GOT3 (cell line): ENCODE data around the gene FAM13A.
"Not testable (repeated sequence)": the region's sequence is repeated elsewhere in the genome, so short reads cannot be mapped to it uniquely, and the experiment has no call there.

Experiments
- DNase-seq: peaks from one replicate; lab custom pipeline; 2025; ENCODE audit warnings: mixed read lengths; lab: John Stamatoyannopoulos, UW

The FAM13A gene

DNA sequence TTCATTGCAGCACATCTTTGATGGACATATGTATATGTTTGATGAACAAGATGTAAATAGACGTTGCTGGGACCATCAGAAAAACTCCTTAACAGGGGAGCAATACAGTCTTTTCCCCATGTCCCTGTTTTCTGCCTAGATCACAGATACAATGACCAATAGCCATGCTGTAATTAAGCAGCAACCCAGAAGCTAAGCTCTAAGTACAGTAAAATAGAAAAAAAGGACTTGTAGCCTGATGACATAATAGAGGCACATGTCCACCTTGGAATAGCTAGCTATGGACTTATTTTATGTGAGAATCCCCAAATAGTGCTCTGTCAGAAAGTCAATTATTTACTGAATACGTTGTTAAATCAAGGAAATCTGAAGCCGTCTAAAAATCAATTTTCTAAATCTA is 14.9 kb downstream of the FAM13A start:
- no peak for DNase-seq

DNA sequence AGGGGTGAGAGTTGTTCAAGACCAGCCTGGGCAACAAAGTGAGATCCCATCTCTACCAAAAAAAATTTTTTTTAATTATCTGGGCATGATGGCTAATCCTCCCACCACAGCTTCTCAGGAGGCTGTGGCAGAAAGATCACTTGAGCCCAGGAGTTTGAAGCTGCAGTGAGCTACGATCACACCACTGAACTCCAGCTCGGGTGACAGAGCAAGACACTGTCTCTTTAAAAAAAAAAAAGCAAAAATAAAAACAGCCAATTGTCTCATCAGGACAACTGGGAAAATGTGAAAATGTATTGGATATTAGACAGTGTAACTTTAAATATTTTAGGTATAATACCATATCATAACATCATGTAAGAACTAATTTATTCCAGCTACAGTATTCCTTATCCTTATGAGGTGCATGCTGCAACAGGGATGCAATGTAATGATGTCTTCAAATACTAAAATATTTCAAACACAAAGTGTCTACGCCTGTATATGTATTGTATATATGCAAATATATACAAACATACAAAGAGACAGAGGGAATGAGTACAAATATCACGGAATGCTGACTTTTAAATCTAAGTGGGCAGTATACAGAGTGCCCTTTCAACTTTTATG is 17.2 kb downstream of the FAM13A start:
- DNase-seq, result no peak

DNA sequence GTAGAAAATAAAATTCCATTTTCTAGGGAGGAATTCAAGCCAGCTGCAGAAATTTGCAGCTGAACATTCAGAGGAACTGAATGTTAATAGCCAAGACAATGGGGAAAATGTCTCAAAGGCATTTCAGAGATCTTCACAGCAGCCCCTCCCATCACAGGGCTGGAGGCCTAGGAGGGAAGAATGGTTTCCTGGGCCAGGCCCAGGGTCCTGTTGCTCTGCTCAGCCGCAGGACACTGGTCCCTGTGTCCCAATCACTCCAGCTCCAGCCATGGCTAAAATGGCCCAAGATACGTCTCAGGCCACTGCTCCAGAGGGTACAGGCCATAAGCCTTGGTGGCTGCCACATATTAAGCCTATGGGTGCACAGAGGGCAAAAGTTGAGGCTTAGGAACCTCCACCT is 20.4 kb downstream of the FAM13A start:
- no peak for DNase-seq

DNA sequence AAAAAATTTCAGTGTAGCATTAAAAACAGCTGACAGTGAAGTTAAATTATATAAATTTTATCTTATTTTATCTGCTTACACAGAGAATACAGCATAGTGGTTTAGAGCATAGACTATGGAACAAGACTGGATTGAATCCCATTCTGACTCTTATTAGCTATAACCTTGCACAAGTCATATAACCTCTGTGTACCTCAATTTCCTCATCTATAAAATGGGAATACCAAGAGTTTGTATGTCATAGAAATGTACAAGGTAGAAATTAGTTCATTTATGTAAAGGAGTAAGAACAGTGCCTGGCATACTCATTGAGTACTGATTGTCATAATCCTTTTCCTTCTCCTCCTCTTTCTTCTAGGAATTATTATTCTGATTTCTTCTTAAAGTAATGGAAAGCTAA is 25.7 kb downstream of the FAM13A start:
- DNase-seq, result no peak

DNA sequence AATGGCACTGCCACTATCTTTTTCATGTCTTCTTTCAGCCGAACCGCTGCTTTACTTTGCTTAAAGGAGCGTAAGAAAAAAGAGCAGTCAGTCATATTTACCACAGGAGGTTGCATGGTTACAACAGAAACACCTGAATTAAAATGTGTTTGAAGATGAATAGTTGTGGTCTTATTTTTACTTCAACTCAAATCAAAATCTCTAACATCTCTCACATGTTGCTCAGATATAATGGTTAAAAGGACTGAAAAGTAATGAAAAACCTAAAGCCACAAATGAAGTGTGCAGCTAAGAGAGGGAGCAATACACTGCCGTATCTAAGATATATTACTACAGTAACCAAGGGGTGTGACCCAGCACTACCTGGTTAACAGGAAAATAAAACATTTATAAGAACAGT is 27.4 kb downstream of the FAM13A start:
- DNase-seq, result no peak

DNA sequence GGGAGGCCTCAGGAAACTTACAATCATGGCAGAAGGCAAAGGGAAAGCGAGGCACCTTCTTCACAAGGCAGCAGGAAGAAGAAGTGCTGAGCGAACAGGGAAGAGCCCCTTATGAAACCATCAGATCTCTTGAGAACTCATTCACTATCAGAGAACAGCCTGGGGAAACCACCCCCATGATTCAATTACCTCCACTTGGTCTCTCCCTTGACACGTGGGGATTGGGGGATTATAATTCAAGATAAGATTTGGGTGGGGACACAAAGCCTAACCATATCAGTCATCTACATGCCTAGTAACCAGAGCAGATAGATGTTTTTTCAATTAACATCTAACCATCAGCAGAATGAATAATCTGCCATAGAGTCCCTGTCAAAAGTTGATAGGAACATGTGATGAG is 30.4 kb downstream of the FAM13A start:
- DNase-seq, result no peak

DNA sequence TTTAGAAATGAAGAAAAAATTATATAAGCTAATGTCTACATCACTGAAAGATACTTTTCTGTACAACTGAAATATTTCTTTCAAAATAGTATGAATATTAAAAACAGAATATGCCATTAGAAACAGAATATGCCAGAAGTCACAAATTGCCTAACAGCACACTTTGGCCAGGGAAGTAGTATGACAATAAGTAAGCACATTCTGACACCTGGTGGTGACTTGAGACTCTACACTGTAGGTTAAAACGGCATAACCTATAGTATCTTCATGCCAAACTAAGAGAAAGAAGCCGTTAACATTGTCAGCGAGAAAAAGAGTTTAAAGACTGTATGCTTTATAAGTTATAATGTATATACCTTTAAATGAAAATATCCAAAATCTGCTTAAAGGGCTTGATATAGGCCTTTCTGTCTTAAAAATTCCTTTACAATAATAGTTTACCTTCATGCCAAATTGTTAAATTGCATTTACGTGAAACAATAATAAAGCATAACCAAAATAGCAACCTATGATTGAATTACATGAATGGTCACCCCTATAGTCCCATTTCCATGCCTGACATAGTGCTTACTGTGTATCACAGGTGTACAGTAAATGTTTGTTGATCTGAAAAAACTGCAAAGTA is 32.8 kb downstream of the FAM13A start:
- DNase-seq, result no peak

DNA sequence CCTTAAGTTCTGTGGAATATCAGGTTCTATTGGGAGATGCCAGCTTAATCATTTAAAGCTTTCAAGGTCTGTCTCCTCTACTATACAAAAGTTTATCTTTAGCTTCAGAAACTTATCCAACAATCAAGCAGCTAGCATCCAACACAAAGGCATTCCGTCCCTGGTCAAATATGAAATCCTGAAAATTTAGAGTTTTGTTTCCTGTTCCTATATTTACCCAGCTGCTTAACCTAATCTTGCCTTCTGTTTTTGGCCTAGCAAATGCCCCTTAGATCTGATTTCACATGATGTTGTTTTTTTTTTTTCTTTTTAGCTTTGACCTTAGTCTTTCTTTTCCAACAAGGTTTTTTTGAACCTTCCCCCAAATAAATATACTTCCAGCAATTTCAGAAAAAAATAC is 33.8 kb downstream of the FAM13A start:
- DNase-seq, result no peak

DNA sequence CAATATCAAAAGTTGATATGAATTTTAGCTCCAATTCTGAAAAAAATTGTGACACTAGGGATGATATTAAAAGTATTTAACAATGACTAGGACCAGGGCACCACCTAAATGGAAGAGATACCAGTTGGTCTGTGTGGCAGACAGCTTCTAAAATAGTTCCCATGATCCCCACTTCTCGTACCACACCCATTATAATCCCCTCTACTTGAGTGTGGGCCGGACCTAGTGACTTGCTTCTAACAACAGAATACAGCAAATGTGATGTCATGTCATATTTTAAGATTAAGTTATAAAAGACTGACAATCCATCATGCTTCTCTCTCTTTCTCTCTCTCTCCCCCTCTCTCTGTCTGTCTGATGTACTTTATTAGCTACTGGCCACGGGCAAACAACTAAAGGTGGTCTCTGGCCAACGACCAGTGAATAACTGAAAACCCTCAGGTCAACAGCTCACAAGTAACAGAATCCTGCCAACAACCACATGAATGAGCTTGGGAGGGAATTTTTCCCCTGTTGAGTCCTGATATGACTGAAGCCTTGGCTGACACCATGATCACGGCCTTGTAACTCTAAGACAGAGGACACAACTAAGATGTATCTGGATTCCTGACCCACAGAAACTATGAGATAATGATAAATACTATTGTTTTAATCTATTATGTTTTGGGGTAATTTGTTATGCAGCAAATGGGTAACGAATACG is 34.4 kb downstream of the FAM13A start:
- DNase-seq, result no peak

DNA sequence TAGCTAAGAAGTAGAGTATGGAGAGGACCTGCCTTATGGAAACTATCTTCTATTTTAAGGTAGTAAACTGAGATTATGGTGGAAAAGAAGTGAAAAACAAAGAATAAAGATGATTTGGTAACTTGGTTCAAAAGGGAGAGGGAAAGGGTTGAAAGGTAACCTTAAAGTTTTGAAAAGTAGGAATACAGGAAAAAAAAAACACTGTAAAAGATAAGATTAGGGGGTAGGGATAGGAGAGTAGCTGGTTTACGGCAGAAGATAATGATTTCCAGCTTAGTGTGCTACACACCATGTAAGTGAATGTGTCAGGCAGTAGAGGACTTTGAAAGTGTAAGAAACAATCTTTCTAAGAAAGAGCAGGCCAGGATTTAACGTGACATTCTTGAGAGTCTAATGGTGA is 35.3 kb downstream of the FAM13A start:
- DNase-seq, result no peak

DNA sequence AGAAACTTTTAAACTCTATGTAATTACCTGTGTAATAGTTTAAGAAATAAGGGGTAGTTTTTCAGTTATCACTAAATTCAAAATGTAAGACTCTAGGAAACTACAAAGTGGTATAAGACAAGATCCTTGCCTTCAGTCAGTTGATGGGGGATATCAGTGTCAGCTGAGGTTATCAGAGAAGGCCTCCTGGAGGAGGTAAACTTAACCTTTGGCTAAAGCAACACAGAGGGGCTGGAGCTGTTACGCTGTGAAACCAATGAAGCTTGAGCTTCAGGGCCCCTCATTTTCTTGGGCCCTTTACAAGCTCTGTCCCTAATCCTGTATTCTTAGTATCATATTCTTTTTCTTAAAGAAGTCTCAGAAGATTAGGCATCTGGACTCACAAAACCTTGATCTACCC is 35.9 kb downstream of the FAM13A start:
- no peak for DNase-seq

DNA sequence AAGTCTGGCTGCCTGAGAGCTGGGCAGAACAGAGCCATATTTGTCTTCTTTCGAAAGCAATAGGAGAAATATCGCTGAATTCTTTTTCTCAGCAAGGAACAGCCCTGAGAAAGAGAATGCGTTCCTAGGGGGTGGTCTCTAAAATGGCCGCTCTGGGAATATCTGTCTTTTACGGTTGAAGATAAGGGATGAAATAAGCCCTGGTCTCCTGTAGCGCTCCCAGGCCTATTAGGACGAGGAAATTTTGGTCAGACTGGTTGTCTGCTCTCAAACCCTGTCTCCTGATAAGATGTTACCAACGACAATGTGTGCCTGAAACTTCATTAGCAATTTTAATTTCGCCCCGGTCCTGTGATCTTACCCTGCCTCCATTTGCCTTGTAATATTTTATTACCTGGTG is 42.1 kb downstream of the FAM13A start:
- not testable (repeated sequence) for DNase-seq

DNA sequence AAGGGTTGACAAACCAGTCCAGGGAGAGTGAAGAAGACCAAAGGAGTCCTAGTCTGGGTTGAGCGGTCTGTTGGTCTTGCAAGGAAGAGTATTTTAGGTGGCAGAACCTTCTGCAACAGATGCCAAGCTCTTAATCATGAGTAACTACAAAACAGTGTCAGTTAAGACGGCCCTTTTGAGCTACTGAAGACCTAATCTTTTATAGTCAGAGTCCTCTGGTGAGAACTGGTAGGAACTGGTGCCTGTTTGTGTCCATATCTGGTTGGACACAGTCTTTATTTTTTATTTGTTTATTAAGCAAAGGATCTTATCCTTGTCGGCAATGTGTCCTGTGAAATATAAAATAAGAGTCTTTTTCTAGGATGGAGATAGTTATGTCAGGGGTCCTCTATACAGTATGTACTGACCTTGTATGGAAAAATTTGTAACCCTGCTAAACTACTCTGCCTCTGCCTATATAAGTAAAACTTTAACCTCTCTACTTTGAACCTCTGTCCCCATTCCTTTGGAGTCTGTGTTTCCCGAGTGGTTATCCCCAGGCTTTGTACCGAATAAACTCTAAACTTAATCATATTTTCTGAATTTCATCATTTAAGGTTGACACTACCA is 47.1 kb downstream of the FAM13A start:
- no peak for DNase-seq

DNA sequence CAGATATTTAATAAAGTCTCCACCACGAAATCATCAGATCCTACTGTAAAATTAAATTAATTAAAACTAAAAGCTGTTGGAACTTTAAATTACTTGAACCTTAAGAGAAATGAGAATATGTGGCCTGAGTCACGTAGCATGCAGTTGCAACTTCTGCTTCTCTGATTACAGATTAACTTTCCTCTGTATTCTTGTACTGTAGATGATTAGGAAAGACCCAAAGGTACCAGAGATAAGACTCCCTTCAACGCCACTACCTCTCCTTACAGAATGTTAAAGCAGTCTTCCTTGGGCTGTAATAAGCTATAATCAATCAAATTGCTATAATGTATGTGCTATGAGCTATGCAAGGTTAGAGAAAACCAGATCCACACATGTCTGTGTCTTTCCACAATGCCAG is 47.9 kb downstream of the FAM13A start:
- no peak for DNase-seq

DNA sequence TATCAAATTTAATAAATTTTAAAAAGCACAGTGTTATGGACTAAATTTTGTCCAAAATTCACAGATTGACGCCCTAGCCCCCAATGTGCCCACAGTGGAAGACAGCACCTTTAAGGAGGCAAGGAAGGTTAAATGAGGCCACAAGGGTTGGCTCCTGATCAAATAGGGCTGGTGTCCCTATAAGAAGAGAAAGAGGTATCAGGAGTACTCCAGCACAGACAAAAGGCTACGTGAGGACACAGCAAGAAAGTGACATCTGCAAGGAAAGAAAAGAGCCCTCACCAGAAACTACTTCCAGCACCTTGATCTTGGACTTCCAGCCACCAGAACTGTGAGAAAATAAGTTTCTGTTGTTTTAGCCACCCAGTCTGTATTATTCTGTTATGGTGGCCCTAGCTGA is 48.8 kb downstream of the FAM13A start:
- no peak for DNase-seq

DNA sequence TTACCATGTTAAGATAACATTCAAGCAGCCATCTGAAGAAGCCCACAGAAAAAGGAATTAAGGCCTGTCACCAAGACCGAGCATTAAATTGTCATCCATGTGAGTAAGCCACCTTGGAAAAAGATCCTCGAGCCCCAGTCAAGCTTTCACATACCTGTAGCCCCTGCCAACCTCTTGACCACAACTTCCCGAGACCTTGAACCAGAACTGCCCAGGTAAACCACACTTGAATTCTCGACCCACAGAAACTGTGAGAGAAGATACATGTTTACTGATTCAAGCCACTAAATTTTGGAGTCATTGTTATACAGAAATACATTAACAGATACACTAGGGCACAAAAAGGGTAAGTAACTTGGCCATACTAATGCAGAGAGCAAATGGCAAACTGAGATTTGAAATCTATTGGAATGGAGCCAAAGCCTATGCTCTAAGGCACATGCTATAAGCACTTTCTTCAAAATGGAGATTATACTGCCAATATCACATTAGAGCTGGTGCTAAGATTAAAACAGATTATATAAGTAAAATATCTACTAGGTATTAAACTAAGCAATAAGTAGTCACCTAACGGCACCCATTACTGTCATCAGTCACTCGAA is 49.5 kb downstream of the FAM13A start:
- no peak for DNase-seq

DNA sequence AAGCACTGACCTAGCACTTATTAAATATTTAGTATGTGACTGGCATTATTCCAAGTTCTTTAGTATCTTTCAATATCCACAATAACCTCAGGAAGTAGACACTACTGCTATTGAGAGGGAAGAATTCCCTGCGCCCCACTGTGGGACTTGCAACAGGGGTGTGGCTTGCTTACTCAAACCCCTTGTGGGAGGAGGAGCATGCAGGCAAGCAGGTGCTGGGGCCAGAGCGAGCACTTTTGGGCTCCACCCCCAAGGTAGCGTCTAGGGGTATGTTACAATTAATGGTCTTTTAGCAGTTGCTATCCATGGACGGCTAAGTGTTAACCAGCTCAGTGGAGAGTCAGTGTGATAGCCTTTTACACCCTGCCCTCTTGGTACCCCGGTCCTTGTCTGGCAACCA is 50.7 kb downstream of the FAM13A start:
- no peak for DNase-seq

DNA sequence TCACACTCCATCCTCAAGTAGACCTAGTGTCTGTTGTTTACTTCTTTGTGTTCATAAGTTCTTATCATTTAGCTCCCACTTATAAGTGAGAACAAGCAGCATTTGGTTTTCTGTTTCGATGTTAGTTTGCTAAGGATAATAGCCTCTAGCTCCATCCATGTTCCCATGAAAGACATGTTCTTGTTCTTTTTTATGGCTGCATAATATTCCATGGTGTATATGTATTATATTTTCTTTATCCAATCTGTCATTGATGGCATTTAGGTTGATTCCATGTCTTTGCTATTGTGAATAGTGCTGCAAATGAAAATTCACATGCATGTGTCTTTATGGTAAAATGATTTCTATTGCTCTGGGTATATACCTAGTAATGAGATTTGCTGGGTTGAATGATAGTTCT is 51.9 kb downstream of the FAM13A start:
- DNase-seq, result not testable (repeated sequence)

DNA sequence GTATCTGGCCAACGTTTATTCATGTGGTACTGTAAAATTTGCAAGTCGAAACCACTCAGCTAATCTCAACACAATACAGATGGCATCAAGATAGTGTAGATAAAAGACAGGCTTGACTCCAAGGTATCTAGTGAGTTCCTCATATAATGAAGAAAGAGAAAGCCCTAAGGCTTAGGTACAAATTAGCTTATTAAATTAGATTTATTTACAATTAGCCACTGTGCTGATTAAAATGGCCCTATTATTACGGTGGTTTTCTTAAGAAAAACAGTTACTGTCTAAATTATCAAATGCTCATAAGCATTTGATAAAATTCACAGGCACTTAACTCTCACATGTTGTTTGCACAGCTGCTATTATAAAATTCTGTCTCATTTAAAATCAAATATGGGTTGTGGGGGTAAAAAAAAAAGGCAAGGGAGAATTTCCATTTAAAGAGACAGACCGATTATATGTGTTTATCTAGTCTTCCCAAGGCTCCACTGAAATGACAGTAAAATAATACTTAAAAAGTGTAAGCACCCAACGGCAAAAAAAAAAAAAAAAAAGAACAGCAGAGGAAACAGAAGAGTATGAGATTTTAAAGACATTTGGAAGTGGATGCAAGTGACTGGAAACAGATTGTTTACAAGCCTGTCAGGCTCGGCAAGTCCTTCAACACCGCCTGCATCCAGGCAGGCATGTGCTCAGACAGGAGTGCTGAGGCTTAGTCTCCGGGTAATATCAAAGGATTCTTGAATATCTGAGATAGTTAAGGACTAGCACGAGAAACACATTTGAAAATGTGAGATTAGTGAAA is 55.1 kb downstream of the FAM13A start:
- DNase-seq, result no peak

DNA sequence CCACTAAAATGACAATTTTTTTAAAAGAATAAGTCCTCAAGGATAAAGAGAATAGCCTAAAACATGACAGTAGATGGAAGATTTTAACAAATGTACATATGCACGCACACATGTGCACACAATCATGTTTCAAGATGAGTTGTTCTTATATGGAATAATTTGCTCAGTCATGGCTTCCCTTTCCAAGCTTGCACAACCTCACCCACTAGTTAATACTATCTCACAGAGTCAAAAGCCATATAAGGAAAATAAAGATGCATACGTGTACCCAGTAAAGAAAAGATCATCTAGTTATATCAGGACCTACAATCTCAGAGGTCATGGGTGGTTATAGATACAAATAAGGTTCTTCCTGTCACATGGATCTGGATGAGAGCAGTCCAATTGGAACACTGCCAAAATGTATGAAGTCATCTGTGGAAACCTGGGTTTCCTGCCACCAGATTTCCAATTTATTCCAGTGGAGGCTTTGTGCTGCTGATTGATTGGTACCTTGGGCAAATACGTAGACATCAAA is 56.1 kb downstream of the FAM13A start:
- DNase-seq, result no peak

DNA sequence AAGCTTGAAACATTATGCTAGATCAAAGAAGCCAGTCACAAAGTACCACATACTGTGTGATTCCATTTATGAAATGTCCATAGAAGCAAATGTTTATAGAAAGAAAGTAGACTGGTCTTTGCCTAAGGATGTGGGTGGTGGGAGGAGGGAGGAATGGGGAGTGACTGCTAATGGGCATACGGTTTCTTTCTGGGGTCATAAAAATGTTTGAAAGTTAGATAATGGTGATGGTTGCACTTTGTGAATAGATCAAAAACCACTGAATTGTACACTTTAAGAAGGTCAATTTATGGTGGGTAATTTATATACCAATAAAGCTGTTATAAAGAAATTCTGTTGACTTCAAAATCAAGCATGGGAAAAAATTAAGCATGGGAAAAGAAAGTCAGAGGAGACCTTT is 56.6 kb downstream of the FAM13A start:
- no peak for DNase-seq
